GM18861 (cell line): ENCODE results near the gene AHCTF1.

Source experiments
- ATAC-seq: cut with Tn5 transposase; IDR thresholded peaks from one replicate; pipeline ENCODE4 v1.9.1; 2021; ENCODE audit not compliant: unreplicated experiment

The AHCTF1 gene

GRCh38 chr1:246798606-246799496 is 132.9 kb downstream of the AHCTF1 start:
- no peak for ATAC-seq

DNA sequence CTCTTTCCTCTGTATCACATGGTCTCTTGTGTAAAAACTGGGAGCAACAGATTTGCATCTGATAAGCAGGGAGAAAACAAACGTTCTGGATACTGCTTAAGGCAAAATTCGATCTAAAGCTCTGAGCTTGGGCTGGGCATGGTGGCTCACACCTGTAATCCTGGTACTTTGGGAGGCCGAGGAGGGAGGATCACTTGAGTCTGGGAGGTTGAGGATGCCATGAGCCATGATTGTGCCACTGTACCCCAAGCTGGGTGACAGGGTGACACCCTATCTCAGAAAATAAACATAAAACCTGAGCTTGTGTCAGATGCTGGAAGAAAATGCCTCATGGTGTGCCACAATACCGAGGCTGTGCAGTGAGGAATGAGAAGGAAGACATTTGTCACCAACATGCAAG is 133.6 kb downstream of the AHCTF1 start:
- no peak for ATAC-seq

DNA sequence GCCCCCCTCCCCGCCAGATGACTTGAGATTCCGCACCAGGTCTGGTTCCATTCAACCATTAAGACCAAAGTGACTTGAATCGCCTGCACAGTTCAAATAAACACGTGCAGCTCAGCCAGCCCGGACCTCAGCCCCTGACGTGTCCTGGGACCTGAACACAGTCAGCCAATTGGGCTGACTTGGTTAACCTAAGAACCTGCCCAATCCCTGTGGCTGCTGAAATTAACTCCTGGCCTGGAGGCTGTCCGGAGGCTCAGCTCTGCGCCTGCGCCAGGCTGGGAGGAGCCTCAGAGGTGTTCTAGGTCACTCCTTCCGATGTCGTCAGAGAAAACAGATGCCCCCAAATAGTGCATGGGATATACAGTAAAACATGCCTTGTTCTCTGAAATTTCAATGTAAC is 134.2 kb downstream of the AHCTF1 start:
- ATAC-seq = no peak

DNA sequence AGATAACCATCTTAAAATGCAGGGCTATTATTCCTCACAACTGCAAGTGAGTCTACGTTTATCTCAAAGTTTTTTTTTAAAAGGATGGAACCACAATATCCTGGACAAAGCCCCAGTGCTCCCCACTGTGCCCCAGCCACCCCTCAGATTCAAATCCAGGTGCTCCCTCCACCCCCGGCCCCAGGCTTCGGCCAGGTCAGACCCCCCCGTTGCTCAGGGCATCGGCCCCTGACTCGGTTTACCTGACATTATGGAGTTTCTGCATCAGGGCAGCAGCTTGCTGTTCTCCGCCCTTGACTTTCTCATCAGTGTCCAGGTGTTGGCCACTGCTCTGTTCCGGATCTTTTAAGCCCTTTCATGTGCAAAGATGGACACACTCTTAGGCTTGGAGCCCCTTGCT is 134.6 kb downstream of the AHCTF1 start:
- ATAC-seq = no peak

DNA sequence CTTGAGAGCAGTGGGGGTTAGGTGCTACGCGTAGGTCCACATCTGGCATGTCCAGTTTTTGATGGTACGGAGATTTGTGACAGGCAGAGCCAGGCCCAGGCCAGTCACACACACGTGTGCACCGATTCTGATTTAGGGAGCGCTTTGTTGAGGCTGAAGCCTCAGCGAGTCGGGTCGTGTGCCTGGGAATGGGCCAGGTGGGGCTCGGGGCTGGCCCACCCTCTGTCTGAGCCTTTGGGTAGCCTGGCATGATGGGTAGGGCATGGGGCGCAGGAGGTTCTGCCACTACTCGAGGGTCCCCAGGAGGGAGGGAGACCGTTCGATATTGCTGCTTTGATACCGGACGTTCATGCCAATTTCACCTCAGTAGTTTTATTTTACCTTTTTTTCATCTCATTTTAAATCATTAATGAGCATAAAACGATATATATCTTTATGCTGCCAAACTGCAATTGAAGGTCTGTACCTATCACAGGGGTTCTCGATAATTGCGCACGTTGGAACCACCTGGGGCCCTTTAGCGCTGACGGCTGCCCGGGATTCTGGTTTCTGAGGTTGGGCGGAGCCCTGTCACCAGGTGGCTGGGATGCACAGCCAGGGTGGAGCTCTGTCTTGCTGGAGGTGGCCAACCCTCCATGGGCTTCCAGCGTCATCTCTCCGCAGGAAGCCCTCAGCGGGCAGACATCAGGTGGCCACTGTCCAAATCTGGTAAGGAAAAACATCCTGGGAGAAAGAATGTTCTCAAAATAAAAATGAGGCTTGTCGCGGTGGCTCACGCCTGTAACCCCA is 135.6 kb downstream of the AHCTF1 start:
- ATAC-seq = no peak

DNA sequence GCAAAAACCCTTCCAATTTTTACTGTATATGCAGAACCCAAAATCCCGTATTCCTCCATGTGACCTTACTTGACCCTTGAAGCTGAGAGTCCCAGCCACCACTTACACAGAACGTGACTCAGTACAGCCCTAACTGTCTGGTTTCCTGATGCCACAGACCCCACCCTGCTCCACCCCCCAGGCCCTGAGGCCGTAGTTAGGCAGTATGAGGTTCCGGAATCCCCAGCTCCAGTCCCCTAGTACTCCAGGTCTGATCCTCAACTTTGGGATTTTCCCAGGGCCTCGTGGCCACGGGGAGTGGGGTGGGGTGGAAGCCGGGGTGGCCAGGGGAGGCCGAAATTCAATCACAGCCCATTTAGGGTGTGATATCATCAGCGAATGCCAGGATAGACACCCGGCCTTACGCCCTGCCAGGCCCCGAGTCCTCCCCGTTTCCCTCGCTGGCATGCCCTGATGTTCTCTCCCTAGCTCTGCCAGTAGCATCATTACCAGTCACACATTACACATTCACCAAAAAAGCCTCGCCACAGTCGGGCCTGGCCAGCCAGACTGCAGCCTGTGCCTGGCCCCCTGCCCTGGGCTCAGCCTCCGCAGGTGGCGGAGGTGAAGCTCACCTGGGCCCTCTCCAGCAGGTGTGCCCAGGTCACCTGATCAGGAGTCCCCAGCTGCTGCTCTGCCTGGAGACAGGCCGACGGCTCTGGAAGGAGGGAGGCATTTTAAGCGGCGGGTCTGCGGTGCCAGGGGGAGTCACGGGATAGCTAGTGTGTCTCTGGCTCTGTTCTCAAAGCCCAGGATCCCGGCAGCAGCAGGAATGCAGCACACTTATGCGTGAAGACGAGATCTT is 136.7 kb downstream of the AHCTF1 start:
- ATAC-seq = no peak

- ATAC-seq = no peak
These were observed 137.5 kb downstream of the AHCTF1 start for GRCh38 chr1:246794048-246794827.

DNA sequence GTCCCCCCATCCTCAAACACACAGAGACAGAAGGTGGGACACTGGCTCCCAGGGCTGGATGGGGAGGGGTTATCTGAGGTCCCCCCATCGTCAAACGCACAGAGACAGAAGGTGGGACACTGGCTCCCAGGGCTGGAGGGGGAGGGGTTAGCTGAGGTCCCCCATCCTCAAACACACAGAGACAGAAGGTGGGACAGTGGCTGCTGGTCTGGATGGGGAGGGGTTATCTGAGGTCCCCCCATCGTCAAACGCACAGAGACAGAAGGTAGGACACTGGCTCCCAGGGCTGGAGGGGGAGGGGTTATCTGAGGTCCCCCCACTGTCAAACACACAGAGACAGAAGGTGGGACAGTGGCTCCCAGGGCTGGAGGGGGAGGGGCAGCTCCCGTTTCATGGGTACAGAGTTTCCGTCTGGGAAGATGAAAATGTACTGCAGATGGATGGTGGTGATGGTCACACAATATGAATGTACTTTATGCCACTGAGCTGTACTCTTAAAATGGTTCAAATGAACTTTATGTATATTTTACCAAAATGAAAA is 138.3 kb downstream of the AHCTF1 start:
- no peak for ATAC-seq

DNA sequence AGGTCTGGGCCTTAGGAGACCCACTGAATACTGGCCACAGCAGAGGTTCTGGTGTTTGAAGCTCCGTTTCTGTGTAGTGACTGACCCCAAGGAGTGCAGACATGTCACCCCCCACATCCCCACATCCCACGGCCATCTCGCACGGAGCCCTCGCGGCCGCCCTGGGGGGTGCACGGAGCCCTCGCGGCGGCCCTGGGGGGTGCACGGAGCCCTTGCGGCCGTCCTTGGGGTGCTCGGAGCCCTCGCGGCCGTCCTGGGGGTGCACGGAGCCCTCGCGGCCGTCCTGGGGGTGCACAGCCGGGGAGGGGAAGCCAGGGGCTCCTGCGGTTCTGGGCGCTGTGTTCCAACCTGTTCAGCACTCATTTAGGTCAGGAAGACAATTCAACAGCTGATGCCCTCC is 139.1 kb downstream of the AHCTF1 start:
- ATAC-seq = no peak

- ATAC-seq = no peak
These were observed 140.3 kb downstream of the AHCTF1 start for GRCh38 chr1:246791303-246791918.

DNA sequence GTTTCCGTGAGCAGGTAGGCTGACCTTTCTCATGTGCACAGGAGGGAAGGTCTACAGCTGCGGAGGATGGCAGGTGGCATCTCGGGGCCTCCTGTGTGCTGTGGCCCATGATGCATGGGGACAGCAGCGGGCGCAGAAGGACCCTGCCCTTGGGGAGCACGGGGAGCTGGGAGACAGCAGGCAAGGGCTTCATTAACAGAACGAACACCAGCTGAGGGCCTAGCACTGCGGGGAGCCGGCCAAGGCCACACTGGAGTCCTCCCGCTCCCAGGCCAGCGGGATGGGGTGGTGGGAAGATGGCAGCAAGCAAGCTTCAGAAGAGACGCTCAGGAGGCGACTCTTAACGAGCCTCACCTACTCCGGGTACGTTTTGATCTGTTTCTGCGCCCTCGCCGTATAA is 140.9 kb downstream of the AHCTF1 start:
- no peak for ATAC-seq

- no peak for ATAC-seq
These were observed 141.4 kb downstream of the AHCTF1 start for GRCh38 chr1:246790364-246790763.

GRCh38 chr1:246789454-246790339 is 142.1 kb downstream of the AHCTF1 start:
- ATAC-seq = no peak
